Memory B cell (primary cell): ENCODE results near the gene MELTF.
"Not testable (repeated sequence)": the region's sequence is repeated elsewhere in the genome, so short reads cannot be mapped to it uniquely, and the experiment has no call there.

Experiments
- ATAC-seq: fragments of 150-1000 bp; cut with Tn5 transposase; 2 replicates; pipeline ENCODE4 v1.10.0; 2021; ENCODE audit warnings: low read depth, mild to moderate bottlenecking, moderate library complexity
- DNase-seq, 2 donors: peaks; one replicate each; pipeline ENCODE4 v3.0.0; 2022; ENCODE audit warnings: low spot score in 2 of 2
- H3K27ac Mint-ChIP-seq: one replicate; pipeline ENCODE4 v1.8.0; 2022; ENCODE audit warnings: mild to moderate bottlenecking, moderate library complexity, mixed read lengths
- H3K27me3 Mint-ChIP-seq: one replicate; pipeline ENCODE4 v1.8.0; 2022; ENCODE audit warnings: mixed read lengths
- H3K36me3 Mint-ChIP-seq: one replicate; pipeline ENCODE4 v1.8.0; 2022; ENCODE audit warnings: mild to moderate bottlenecking, mixed read lengths
- H3K4me1 Mint-ChIP-seq: one replicate; pipeline ENCODE4 v1.8.0; 2022; ENCODE audit warnings: mixed read lengths
- H3K4me3 Mint-ChIP-seq: one replicate; pipeline ENCODE4 v1.8.0; 2022; ENCODE audit warnings: mild to moderate bottlenecking, moderate library complexity, mixed read lengths
- H3K9me3 Mint-ChIP-seq: one replicate; pipeline ENCODE4 v1.8.0; 2022; ENCODE audit warnings: mixed read lengths

The MELTF gene

GRCh38 chr3:197029511-197030167 lies at the start of gene MELTF:
Gene MELTF (minus strand): TSS chr3:197029817. CDS start chr3:197029702, 115 bp downstream.
- H3K4me1 Mint-ChIP-seq = peaks cover 4% of the 10 kb centered on the region
- ATAC-seq = peak; percentile 85
- H3K9me3 Mint-ChIP-seq = no peaks in the 10 kb centered on the region
- H3K27me3 Mint-ChIP-seq = peaks cover 24% of the 10 kb centered on the region
- no peaks in the 10 kb centered on the region for H3K36me3 Mint-ChIP-seq
- peak; percentile 73 to 80 for DNase-seq
- H3K27ac Mint-ChIP-seq = no peak within 1 kb of the TSS
- peak within 1 kb of the TSS; percentile 75 for H3K4me3 Mint-ChIP-seq

GRCh38 chr3:197076415-197076814 lies 46.8 kb upstream of the MELTF start:
- Mint-ChIP-seq H3K9me3 (peaks cover 2% of the 10 kb centered on the region), H3K4me1 (no peaks in the 10 kb centered on the region), H3K4me3 (no peak overlapping the region), H3K27me3 (no peaks in the 10 kb centered on the region), H3K27ac (no peak overlapping the region), H3K36me3 (peaks cover 29% of the 10 kb centered on the region)
- DNase-seq = no peak
- no peak for ATAC-seq

- DNase-seq (no peak), ATAC-seq (peak; percentile 100)
- H3K4me3 Mint-ChIP-seq = no peak overlapping the region
- peaks cover 2% of the 10 kb centered on the region for H3K4me1 Mint-ChIP-seq
- peaks cover 20% of the 10 kb centered on the region for H3K36me3 Mint-ChIP-seq
- no peaks in the 10 kb centered on the region for H3K27me3 Mint-ChIP-seq
- H3K27ac Mint-ChIP-seq = no peak overlapping the region
- peaks cover 2% of the 10 kb centered on the region for H3K9me3 Mint-ChIP-seq
Measured at GRCh38 chr3:197068077-197068476, 38.5 kb upstream of the MELTF start.

- DNase-seq (no peak), ATAC-seq (no peak)
- Mint-ChIP-seq H3K9me3 (no peaks in the 10 kb centered on the region), H3K4me3 (no peak overlapping the region), H3K27ac (no peak overlapping the region), H3K27me3 (no peaks in the 10 kb centered on the region), H3K36me3 (peaks cover 23% of the 10 kb centered on the region), H3K4me1 (peaks cover 2% of the 10 kb centered on the region)
Measured at GRCh38 chr3:197064771-197065170, 35.2 kb upstream of the MELTF start.

GRCh38 chr3:197062446-197062845 lies 32.8 kb upstream of the MELTF start:
- Mint-ChIP-seq H3K27me3 (no peaks in the 10 kb centered on the region), H3K4me3 (no peak overlapping the region), H3K36me3 (peaks cover 41% of the 10 kb centered on the region), H3K4me1 (peaks cover 2% of the 10 kb centered on the region), H3K9me3 (peaks cover 1% of the 10 kb centered on the region), H3K27ac (no peak overlapping the region)
- DNase-seq (no peak), ATAC-seq (no peak)

- DNase-seq, H3K9me3 Mint-ChIP-seq, H3K4me3 Mint-ChIP-seq, H3K27me3 Mint-ChIP-seq, ATAC-seq, H3K27ac Mint-ChIP-seq, H3K4me1 Mint-ChIP-seq: not testable (repeated sequence)
- peaks cover 37% of the 10 kb centered on the region for H3K36me3 Mint-ChIP-seq
Measured at GRCh38 chr3:197051637-197052036, 22.0 kb upstream of the MELTF start.

- Mint-ChIP-seq H3K27ac (no peak overlapping the region), H3K27me3 (no peaks in the 10 kb centered on the region), H3K9me3 (peaks cover 2% of the 10 kb centered on the region), H3K4me3 (no peak overlapping the region), H3K36me3 (peaks cover 37% of the 10 kb centered on the region), H3K4me1 (no peaks in the 10 kb centered on the region)
- DNase-seq = no peak
- ATAC-seq = no peak
Measured at GRCh38 chr3:197050511-197050910, 20.9 kb upstream of the MELTF start.

GRCh38 chr3:197042539-197042938 lies 12.9 kb upstream of the MELTF start:
- H3K9me3 Mint-ChIP-seq = no peaks in the 10 kb centered on the region

GRCh38 chr3:197041875-197042488 lies 12.4 kb upstream of the MELTF start:
- Mint-ChIP-seq H3K27ac (no peak overlapping the region), H3K9me3 (no peaks in the 10 kb centered on the region), H3K4me1 (no peaks in the 10 kb centered on the region), H3K27me3 (no peaks in the 10 kb centered on the region), H3K4me3 (no peak overlapping the region), H3K36me3 (peaks cover 15% of the 10 kb centered on the region)
- DNase-seq = no peak
- ATAC-seq = no peak

More at GRCh38 chr3:197042539-197042938, 12.9 kb upstream of the MELTF start:
- ATAC-seq (no peak), DNase-seq (no peak)
- H3K4me3 Mint-ChIP-seq = no peak overlapping the region
- H3K4me1 Mint-ChIP-seq = no peaks in the 10 kb centered on the region
- H3K27me3 Mint-ChIP-seq = no peaks in the 10 kb centered on the region
- H3K27ac Mint-ChIP-seq = no peak overlapping the region
- peaks cover 18% of the 10 kb centered on the region for H3K36me3 Mint-ChIP-seq

GRCh38 chr3:197040658-197041057 lies 11.0 kb upstream of the MELTF start:
- Mint-ChIP-seq H3K36me3 (peaks cover 10% of the 10 kb centered on the region), H3K4me3 (no peak overlapping the region), H3K27me3 (no peaks in the 10 kb centered on the region), H3K4me1 (no peaks in the 10 kb centered on the region), H3K9me3 (no peaks in the 10 kb centered on the region), H3K27ac (no peak overlapping the region)
- no peak for ATAC-seq
- DNase-seq = no peak

- H3K4me1 Mint-ChIP-seq = peaks cover 2% of the 10 kb centered on the region
- DNase-seq = no peak
- H3K27ac Mint-ChIP-seq = peak overlapping the region; percentile 42
- H3K4me3 Mint-ChIP-seq = no peak overlapping the region
- no peaks in the 10 kb centered on the region for H3K9me3 Mint-ChIP-seq
- no peak for ATAC-seq
- no peaks in the 10 kb centered on the region for H3K36me3 Mint-ChIP-seq
- peaks cover 12% of the 10 kb centered on the region for H3K27me3 Mint-ChIP-seq
Measured at GRCh38 chr3:197038679-197039462, 9.3 kb upstream of the MELTF start.

- ATAC-seq (no peak), DNase-seq (no peak)
- H3K27me3 Mint-ChIP-seq = peaks cover 21% of the 10 kb centered on the region
- H3K4me3 Mint-ChIP-seq = no peak overlapping the region
- H3K36me3 Mint-ChIP-seq = no peaks in the 10 kb centered on the region
- H3K9me3 Mint-ChIP-seq = no peaks in the 10 kb centered on the region
- H3K27ac Mint-ChIP-seq = no peak overlapping the region
- peaks cover 2% of the 10 kb centered on the region for H3K4me1 Mint-ChIP-seq
Measured at GRCh38 chr3:197035577-197035976, 6.0 kb upstream of the MELTF start.

GRCh38 chr3:197034778-197035177 lies 5.2 kb upstream of the MELTF start:
- not testable (repeated sequence) for H3K4me3 Mint-ChIP-seq, DNase-seq, H3K4me1 Mint-ChIP-seq, H3K36me3 Mint-ChIP-seq, H3K9me3 Mint-ChIP-seq, ATAC-seq
- peaks cover 24% of the 10 kb centered on the region for H3K27me3 Mint-ChIP-seq
- H3K27ac Mint-ChIP-seq = peak overlapping the region; percentile 17

- not testable (repeated sequence) for H3K36me3 Mint-ChIP-seq, H3K4me3 Mint-ChIP-seq, DNase-seq, H3K4me1 Mint-ChIP-seq, H3K9me3 Mint-ChIP-seq, ATAC-seq
- H3K27me3 Mint-ChIP-seq = peaks cover 24% of the 10 kb centered on the region
- peak overlapping the region; percentile 60 for H3K27ac Mint-ChIP-seq
Measured at GRCh38 chr3:197033764-197034163, 4.1 kb upstream of the MELTF start.
